NCI-H1436 (cell line): ENCODE data around the gene IL34.

Experiments
- DNase-seq: peaks from one replicate; lab custom pipeline; 2025; lab: John Stamatoyannopoulos, UW

The IL34 gene

DNA sequence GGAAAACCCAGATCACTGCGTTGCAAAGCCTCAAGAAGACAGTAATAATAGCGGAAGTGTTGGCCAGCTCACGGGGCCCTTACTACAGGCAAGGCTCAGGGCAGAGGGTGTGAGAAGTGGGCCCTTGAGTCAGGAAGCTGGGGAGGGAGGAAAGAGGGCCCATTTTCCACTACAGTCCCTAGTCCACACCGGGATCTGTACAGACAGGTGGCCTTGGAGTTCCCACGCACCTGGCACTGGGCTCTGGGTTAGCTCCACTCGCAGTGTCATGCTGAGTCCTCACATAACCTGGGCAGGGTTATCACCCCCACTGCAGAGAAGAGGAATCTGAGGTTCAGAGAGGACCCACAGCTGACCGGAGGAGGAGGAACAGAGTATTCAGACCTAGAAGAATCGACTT, 56.3 kb downstream of the IL34 start:
- no peak for DNase-seq

DNA sequence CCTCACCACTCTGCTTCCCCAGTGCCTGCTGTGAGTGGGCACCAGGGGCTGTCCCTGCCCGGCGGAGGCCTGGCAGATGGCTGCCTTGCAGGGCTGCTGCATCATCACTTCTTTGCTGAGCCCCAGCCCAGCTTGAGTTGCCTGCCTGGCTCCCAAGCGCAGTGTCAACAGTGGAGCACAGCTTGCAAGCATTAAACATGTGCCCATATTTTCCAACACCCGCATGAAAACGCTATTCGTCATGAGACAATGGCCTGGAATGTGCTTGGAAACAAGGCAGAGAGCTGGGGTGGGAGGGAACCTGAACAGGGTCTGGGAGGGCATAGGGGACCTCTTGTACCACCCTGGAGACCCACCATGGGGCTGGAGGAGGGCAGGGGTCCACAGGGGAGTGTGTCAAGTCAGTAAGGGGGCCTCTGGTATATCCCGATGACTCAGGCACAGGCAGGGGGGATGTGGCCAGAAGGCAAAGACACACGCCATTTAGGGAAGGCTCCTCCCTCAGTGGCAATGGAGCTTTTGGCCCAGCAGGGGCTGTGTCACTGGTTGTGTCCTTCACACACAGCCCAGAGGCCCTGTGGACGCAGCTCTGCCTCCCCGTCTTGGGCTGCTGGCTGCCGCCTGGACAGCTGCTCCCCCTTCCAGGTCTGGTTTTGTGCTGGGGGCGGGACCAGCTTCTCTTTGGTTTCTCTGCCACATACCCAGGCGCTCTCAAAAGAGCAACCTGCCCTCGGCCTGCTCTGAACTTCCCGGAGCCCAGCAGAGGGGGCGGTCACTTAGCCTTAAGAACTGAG, 56.9 kb downstream of the IL34 start:
- no peak for DNase-seq

- DNase-seq = no peak
Observed at GRCh38 chr16:70703835-70704381, 57.5 kb downstream of the IL34 start.

GRCh38 chr16:70704586-70704985, 58.2 kb downstream of the IL34 start:
- no peak for DNase-seq

DNA sequence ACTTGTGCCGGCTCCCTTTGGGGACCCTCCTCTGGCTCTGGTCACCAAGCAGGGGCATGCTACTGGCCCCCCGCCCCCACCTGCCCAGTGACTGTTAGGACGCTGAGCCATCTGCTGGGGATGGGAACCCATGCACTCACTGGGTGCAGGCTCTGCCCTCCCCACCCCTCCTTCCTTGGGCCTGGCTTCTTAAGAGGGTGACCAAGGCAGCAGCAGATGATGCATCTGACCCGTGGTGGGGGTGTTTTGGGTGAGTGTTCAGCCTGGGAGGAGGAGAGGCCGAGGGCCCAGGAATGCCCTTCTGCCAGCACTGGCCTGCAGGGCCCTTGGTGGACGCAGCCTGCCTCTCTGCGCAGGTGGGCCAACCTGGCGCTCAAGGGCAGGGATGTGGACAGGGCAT, 58.7 kb downstream of the IL34 start:
- DNase-seq = no peak

- DNase-seq = no peak
Observed at GRCh38 chr16:70706948-70707465, 60.6 kb downstream of the IL34 start.

GRCh38 chr16:70708366-70709246, 62.2 kb downstream of the IL34 start:
- no peak for DNase-seq

GRCh38 chr16:70709457-70709856, 63.1 kb downstream of the IL34 start:
- no peak for DNase-seq

DNA sequence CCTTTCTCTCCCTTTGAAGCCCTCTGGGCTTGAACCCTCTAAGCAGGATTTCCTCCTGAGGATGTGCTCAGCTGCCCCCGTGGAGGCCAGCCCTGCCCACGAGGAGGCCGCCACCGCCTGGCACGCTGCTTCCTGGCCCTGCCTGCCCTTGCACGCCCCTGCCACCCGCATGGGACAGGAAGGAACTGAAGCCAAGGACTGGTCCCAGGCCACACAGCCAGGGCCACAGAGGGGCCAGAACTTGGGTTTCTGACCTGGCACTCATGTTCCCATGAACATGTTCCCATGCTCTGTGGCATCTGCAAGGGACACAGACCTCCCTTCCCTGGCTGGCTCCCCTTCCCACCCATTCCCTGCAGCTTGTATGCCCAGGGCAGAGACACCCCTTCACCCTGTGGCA, 63.6 kb downstream of the IL34 start:
- no peak for DNase-seq
